ENCODE results near the gene YTHDF1.

Gene YTHDF1

DNA sequence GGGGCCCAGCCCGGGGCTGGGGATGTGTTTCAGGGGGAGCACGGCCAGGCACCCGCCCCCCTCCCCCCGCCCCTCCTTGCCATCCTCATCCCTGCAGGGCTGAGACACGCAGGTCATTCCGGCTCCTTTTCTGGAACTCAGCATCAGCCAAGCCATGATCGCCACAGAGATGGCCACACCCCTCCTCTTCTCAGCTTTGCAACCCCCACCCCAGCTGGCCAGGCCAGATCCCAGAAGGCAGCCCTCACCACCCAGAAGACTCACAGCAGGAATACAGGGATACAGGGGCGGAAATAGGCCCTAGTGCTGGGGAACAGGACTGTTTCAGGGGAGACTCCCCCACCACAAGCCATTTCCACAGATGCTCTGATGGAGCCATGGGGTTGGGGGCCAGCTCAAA is 33.5 kb downstream of the YTHDF1 start:
- Histone ChIP-seq H3K36me3 (ENCODE audit: insufficient read depth) (no peaks in the 10 kb centered on the region), H4K20me1 (ENCODE audit: insufficient read depth) (no peaks in the 10 kb centered on the region)

DNA sequence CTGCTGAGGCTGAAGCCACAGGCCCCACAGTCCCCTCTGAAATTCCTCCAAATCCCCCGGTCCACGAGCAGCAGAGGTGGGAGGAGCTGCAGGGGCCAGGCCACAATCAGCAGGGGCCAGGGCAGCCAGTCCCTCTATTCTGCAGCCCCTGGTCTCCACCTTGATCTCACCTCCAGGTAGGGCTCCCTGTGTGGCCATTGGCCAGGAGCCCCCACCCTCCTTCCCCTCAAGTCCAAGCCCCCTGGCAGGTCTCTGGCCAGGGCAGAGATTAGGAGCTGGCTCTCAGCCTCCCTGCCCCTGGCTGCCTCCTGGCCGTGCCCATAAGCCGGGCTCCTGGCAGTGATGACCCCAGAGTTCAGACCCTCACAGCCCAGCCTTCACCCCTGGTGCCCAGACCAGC is 34.7 kb downstream of the YTHDF1 start:
- TF ChIP-seq, protein P1, sequence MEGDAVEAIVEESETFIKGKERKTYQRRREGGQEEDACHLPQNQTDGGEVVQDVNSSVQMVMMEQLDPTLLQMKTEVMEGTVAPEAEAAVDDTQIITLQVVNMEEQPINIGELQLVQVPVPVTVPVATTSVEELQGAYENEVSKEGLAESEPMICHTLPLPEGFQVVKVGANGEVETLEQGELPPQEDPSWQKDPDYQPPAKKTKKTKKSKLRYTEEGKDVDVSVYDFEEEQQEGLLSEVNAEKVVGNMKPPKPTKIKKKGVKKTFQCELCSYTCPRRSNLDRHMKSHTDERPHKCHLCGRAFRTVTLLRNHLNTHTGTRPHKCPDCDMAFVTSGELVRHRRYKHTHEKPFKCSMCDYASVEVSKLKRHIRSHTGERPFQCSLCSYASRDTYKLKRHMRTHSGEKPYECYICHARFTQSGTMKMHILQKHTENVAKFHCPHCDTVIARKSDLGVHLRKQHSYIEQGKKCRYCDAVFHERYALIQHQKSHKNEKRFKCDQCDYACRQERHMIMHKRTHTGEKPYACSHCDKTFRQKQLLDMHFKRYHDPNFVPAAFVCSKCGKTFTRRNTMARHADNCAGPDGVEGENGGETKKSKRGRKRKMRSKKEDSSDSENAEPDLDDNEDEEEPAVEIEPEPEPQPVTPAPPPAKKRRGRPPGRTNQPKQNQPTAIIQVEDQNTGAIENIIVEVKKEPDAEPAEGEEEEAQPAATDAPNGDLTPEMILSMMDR (conservative IDR thresholded peaks at IDR 0.05; ENCODE audit: low read depth, low read length), result no peak
- Histone ChIP-seq H3K9ac (no peak overlapping the region), H3K4me1 (ENCODE audit: low read depth, poor library complexity, severe bottlenecking) (no peaks in the 10 kb centered on the region), H2AFZ (ENCODE audit: low read depth) (no peak overlapping the region), H4K20me1 (ENCODE audit: insufficient read depth) (no peaks in the 10 kb centered on the region), H3K36me3 (ENCODE audit: insufficient read depth) (no peaks in the 10 kb centered on the region), H3K27me3 (ENCODE audit: insufficient read depth, low read depth) (peaks cover 54% of the 10 kb centered on the region), H3K79me2 (ENCODE audit: insufficient read depth, low read depth) (no peaks in the 10 kb centered on the region), H3K4me2 (no peak overlapping the region), H3K4me3 (IDR thresholded peaks at IDR 0.05; ENCODE audit: insufficient read depth, low read depth, low read length) (no peak overlapping the region), H3K27ac (no peak overlapping the region)

More for the DNA sequence above, 33.5 kb downstream of the YTHDF1 start:
- H3K4me3 ChIP-seq (IDR thresholded peaks at IDR 0.05; ENCODE audit: insufficient read depth, low read depth, low read length), result no peak overlapping the region
- H3K4me2 ChIP-seq, result no peak overlapping the region
- H2AFZ ChIP-seq (ENCODE audit: low read depth), result no peak overlapping the region
- peaks cover 48% of the 10 kb centered on the region for H3K27me3 ChIP-seq (ENCODE audit: insufficient read depth, low read depth)
- H3K4me1 ChIP-seq (ENCODE audit: low read depth, poor library complexity, severe bottlenecking), result no peaks in the 10 kb centered on the region
- H3K9ac ChIP-seq, result no peak overlapping the region
- TF ChIP-seq, protein P1 (conservative IDR thresholded peaks at IDR 0.05; ENCODE audit: low read depth, low read length), result no peak
- no peaks in the 10 kb centered on the region for H3K79me2 ChIP-seq (ENCODE audit: insufficient read depth, low read depth)
- H3K27ac ChIP-seq, result no peak overlapping the region

DNA sequence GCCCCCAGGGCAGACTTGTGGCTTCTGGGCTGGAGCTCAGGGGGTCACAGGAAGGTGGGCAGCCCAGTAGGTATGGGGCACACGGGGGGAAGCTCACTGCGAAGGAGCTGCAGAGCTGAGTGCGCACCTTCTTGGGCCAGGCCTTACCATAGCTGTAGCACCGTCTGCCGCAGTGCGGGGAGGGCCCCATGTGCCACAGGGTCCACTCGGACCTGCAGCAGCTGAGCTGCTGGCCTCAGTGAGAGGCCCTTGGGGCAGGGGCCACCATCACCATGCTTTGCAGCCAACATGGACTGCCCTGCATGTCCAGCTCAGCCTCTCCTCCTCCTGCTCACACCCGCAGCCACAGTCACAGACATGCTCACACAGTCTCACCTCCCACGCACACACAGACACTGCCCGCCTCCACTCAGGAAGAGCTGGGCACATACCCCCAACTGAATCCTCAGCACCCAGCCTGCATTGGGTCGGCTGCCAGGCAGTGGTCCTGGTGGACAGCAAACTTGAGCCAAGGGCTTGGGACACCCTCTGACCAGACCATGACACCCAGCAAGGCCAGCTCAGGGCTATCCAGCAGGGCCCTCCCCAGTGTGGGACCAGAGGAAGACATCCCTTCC is 35.3 kb downstream of the YTHDF1 start:
- Histone ChIP-seq H3K4me1 (ENCODE audit: low read depth, poor library complexity, severe bottlenecking) (no peaks in the 10 kb centered on the region), H3K27ac (no peak overlapping the region), H3K9ac (no peak overlapping the region), H3K79me2 (ENCODE audit: insufficient read depth, low read depth) (no peaks in the 10 kb centered on the region), H3K4me3 (IDR thresholded peaks at IDR 0.05; ENCODE audit: insufficient read depth, low read depth, low read length) (no peak overlapping the region), H3K27me3 (ENCODE audit: insufficient read depth, low read depth) (peaks cover 60% of the 10 kb centered on the region), H3K36me3 (ENCODE audit: insufficient read depth) (no peaks in the 10 kb centered on the region), H2AFZ (ENCODE audit: low read depth) (no peak overlapping the region), H4K20me1 (ENCODE audit: insufficient read depth) (no peaks in the 10 kb centered on the region), H3K4me2 (no peak overlapping the region)
- TF ChIP-seq, protein P1 (conservative IDR thresholded peaks at IDR 0.05; ENCODE audit: low read depth, low read length), result no peak

DNA sequence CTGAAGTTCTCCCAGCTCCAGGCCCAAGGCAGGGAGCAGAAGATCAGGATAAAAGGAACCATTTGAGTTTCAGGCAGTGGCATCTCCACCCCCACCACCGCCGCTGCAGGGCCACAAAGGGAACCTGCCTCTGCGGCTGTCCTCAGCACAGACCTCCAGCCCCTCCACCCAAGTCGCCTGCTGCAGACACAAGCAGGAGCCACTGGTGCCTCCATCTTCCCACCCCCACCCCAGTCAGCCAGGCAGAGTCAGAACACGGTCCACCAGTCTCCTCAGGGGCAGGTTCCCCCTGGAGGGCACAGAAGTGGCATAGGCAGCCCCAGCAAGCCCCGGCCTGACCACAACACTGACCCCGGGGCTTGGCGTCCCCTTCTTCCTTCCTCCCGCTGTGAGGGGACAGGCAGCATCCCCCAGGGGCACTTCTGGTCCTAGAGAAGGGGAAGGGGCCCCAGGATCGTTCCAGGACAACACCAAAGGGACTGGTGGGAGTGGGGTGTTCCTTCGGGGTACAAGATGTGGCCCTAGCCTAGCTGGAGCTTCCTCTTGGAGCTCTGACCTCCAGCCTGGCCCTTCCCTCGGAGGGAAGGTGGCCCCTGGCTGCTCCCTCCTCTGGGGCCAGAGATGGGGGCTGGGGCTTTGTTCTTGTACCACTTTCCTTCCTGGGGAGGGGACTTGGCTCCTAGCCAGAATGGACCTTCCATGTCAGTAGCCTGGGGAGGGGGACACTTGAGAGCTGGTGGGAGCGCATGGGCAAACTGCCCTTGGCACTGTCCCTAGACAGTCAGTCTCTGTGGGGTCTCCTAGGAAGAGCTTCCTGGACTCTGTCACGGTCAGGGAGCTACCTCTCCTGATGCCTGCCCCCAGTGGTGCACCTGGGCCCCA is 36.0 kb downstream of the YTHDF1 start:
- H3K27ac ChIP-seq, result no peak overlapping the region
- no peaks in the 10 kb centered on the region for H3K36me3 ChIP-seq (ENCODE audit: insufficient read depth)
- H3K79me2 ChIP-seq (ENCODE audit: insufficient read depth, low read depth), result no peaks in the 10 kb centered on the region
- no peaks in the 10 kb centered on the region for H4K20me1 ChIP-seq (ENCODE audit: insufficient read depth)
- H3K4me1 ChIP-seq (ENCODE audit: low read depth, poor library complexity, severe bottlenecking), result no peaks in the 10 kb centered on the region
- TF ChIP-seq, protein P1 (conservative IDR thresholded peaks at IDR 0.05; ENCODE audit: low read depth, low read length), result peak; percentile 20; the same call in 1 of the 2 replicates
- H3K4me3 ChIP-seq (IDR thresholded peaks at IDR 0.05; ENCODE audit: insufficient read depth, low read depth, low read length), result no peak overlapping the region
- H2AFZ ChIP-seq (ENCODE audit: low read depth), result no peak overlapping the region
- no peak overlapping the region for H3K9ac ChIP-seq
- H3K4me2 ChIP-seq, result peak overlapping the region; percentile 42; the same call in 1 of the 2 replicates
- H3K27me3 ChIP-seq (ENCODE audit: insufficient read depth, low read depth), result peaks cover 67% of the 10 kb centered on the region
